Esophagus muscularis mucosa (tissue), 4 donors: ENCODE data around the gene C15orf62. TPM values are rescaled to one million over a fixed set of nuclear protein-coding genes. Genes with fewer than 3 reads are reported as not detected.
A peak's percentile ranks its signal among the peaks of the same experiment; 100 is the strongest.

Source experiments
- DNase-seq: peaks from one replicate; pipeline ENCODE4 v3.0.0-alpha.2; 2017; ENCODE audit errors: extremely low spot score
- H3K27ac ChIP-seq, 4 donors: fragments of 200-600 bp; sonication (generic); replicated peaks in 1 of 4; 1 replicate in 3 of 4; 2 replicates in 1 of 4; pipeline ENCODE4 v1.5.1; 2016 to 2019; ENCODE audit warnings: mild to moderate bottlenecking in 1 of 4
- H3K27me3 ChIP-seq, 4 donors: fragments of 200-600 bp; sonication (generic); one replicate each; pipeline versions ENCODE4 v1.5.1 to v1.6.0; 2016 to 2019
- H3K36me3 ChIP-seq, 4 donors: fragments of 200-600 bp; sonication (generic); one replicate each; pipeline ENCODE4 v1.5.1; 2016 to 2019
- H3K4me1 ChIP-seq, 4 donors: fragments of 200-600 bp; sonication (generic); one replicate each; pipeline ENCODE4 v1.5.1; 2016 to 2019
- H3K4me3 ChIP-seq, 4 donors: fragments of 200-600 bp; sonication (generic); 1 replicate in 2 of 4; 2 replicates in 2 of 4; pipeline ENCODE4 v1.5.1; 2016 to 2019; ENCODE audit warnings: mild to moderate bottlenecking in 4 of 4, moderate library complexity in 1 of 4
- H3K9me3 ChIP-seq, 4 donors: fragments of 200-600 bp; sonication (generic); 1 replicate in 3 of 4; 2 replicates in 1 of 4; pipeline ENCODE4 v1.5.1; 2016 to 2019
- CTCF ChIP-seq, 3 experiments: fragments of 200-600 bp in 2 of 3; fragments of 450-650 bp in 1 of 3; sonication (generic) in 2 of 3; IDR thresholded peaks; one replicate each; pipeline ENCODE4 v1.5.1; 2017 to 2019; ENCODE audit warnings: antibody characterized with exemption in 3 of 3, mild to moderate bottlenecking in 2 of 3, moderate library complexity in 1 of 3
- EP300 ChIP-seq: sonication (generic); formaldehyde crosslinking; IDR thresholded peaks from one replicate; pipeline ENCODE4 v1.6.1; 2017; ENCODE audit warnings: antibody characterized with exemption
- POLR2A ChIP-seq: fragments of 450-650 bp; IDR thresholded peaks from one replicate; pipeline ENCODE4 v1.6.1; 2017; ENCODE audit warnings: antibody characterized with exemption, moderate library complexity, mild to moderate bottlenecking, low read depth
- POLR2AphosphoS5 ChIP-seq, 2 donors: sonication (generic); formaldehyde crosslinking; IDR thresholded peaks; one replicate each; pipeline ENCODE4 v1.6.1; 2017; ENCODE audit warnings: antibody characterized with exemption in 2 of 2
- WGBS: methylation state at CpG from one replicate; pipeline ENCODE4 v1.1.5; 2018; 5-methylcytosine and 5-hydroxymethylcytosine counted together
- intact Hi-C: fragments of 100-400 bp; cut with DNase I; formaldehyde crosslinking; loops from one replicate; pipeline ENCODE4 v1.15.1; 2023
- total RNA-seq, 4 donors: library from RNA; depleted of rRNA; stranded (reverse); fragments of >200 nt; gene quantifications; one replicate each; pipeline versions ENCODE4 v1.1.0 to v1.2.1, GENCODE V29; 2016

The C15orf62 gene
- total RNA-seq = 1 to 10 TPM in 1 of 4 donors, under 1 TPM in 2, not detected in 1; under 0.01 to 1.1 (median 0.57) TPM

DNA sequence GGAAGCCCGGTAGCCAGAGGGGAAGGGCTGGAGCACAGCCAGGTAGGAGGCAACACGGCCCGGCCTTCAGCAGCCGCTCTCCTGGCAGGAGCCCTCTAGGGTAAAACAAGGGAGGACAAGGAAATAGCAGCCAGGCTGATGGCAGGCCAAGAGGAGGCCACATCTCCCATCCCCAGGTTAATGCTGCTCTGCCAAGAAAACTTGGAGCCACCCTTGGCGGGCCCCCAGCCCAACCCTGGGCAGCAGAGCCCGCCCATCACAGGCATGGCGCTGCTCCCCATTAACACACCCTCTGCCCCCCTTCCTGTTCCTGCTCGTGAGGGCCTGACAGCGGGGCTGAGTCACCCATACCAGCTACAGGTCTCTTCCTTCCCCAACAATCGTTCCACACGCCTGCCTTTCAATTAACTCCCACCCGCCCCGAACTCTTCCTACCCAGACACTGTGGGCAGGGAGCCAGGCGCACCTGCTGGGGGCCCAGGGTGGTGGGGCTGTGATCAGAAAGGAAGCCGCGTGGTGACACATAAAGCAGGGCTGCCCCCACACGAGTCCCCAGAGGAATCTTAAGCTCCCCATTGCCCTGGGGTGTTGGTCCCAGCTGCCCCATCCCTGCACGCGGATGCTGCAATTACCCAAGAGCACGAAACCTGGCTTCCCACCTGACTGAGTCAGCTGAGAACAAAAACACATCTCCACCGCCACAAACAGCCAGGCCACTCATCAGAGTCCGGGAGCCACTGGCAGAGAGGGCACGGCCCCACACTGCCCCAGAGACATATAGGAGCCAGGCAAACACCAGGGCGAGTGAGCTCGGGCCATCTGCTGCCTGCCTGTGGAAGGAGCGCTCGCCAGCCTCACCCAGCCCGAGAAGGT, at the start of gene C15orf62:
Gene C15orf62, plus strand, starts transcription at position 707 of the 873 bp plus-strand sequence. CDS start 516 bp downstream, outside the sequence.
- 65% methylated on average over 17 of the region's 28 CpGs for WGBS
- intact Hi-C loops = no loop called here

DNA sequence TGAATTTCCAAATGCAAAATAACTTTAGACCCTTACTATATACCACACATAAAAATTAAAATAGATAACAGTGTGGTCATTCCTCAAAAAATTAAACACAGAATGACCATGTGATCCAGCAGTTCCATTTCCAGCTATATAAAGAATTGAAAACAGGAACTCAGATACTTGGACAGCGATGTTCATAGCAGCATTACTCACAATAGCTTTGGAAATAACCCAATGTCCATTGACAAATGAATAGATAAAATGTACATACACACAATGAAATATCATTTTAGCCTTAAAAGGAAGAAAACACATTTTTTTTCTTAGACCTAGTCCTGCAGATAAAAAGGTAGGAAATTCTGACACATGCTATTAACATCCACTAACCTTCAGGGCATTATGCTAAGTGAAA, 48.1 kb upstream of the C15orf62 start:
- H3K27ac ChIP-seq = no peak overlapping the region
- no peak overlapping the region for H3K4me3 ChIP-seq
- no peaks in the 10 kb centered on the region for H3K4me1 ChIP-seq
- intact Hi-C loops = no loop called here
- no peaks in the 10 kb centered on the region for H3K36me3 ChIP-seq
- DNase-seq = no peak
- H3K27me3 ChIP-seq = no peaks in the 10 kb centered on the region
- H3K9me3 ChIP-seq = no peaks in the 10 kb centered on the region
- TF ChIP-seq CTCF (IDR thresholded peaks at IDR 0.05) (no peak), POLR2A (no peak), EP300 (no peak), POLR2AphosphoS5 (IDR thresholded peaks at IDR 0.05) (no peak)
- 69% methylated on average over 1 of the region's 1 CpG for WGBS

More for the DNA sequence above, at the start of gene C15orf62:
- Histone ChIP-seq H3K4me1 (peaks cover 4 to 43% (median 39%) of the 10 kb centered on the region in 4 donors), H3K9me3 (no peaks in the 10 kb centered on the region), H3K4me3 (no peak within 1 kb of the TSS), H3K27ac (peak within 1 kb of the TSS in 3 of 4 donors; percentile 38 to 63 (median 42)), H3K36me3 (peaks cover 31 to 73% (median 69%) of the 10 kb centered on the region in 4 donors), H3K27me3 (no peaks in the 10 kb centered on the region)
- TF ChIP-seq EP300 = no peak
- TF ChIP-seq CTCF (IDR thresholded peaks at IDR 0.05) = no peak
- no peak for TF ChIP-seq POLR2AphosphoS5 (IDR thresholded peaks at IDR 0.05)
- TF ChIP-seq POLR2A = no peak
- DNase-seq = no peak

DNA sequence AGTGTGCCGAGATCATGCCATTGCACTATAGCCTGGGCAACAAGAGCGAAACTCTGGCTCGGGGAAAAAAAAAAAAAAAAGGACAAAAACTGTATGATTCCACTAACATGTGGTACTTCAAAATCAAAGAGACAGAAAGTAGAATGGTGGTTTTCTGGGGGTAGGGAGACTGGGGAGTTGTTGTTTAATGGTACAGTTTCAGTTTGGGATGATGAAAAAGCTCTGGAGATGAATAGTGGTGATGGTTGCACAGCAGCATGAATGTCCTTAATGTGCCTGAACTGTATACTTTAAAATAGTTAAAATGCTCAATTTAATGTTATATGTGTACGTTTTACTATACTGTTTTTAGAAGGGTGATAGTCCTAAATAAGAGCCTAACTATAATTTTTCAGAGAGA, 47.4 kb upstream of the C15orf62 start:
- Histone ChIP-seq H3K9me3 (no peaks in the 10 kb centered on the region), H3K27ac (no peak overlapping the region), H3K4me1 (no peaks in the 10 kb centered on the region), H3K27me3 (no peaks in the 10 kb centered on the region), H3K4me3 (no peak overlapping the region), H3K36me3 (no peaks in the 10 kb centered on the region)
- DNase-seq = no peak
- intact Hi-C loops = no loop called here
- WGBS = 91% methylated on average over 4 of the region's 4 CpGs
- no peak for TF ChIP-seq CTCF (IDR thresholded peaks at IDR 0.05)
- no peak for TF ChIP-seq POLR2A
- TF ChIP-seq POLR2AphosphoS5 (IDR thresholded peaks at IDR 0.05) = no peak
- TF ChIP-seq EP300 = no peak

GRCh38 chr15:40722934-40723333, 46.8 kb upstream of the C15orf62 start:
- DNase-seq = no peak
- Histone ChIP-seq H3K27me3 (no peaks in the 10 kb centered on the region), H3K9me3 (no peaks in the 10 kb centered on the region), H3K4me3 (no peak overlapping the region), H3K27ac (no peak overlapping the region), H3K4me1 (no peaks in the 10 kb centered on the region), H3K36me3 (no peaks in the 10 kb centered on the region)
- no peak for TF ChIP-seq CTCF (IDR thresholded peaks at IDR 0.05)
- TF ChIP-seq POLR2A = no peak
- TF ChIP-seq EP300 = no peak
- TF ChIP-seq POLR2AphosphoS5 (IDR thresholded peaks at IDR 0.05) = no peak
- intact Hi-C loops = no loop called here
- 93% methylated on average over 2 of the region's 2 CpGs for WGBS
